Right lobe of liver (tissue), 4 donors: ENCODE measurements around the gene RER1.

Experiments
- POLR2A ChIP-seq: fragments of 450-650 bp; IDR thresholded peaks from one replicate; pipeline ENCODE4 v1.6.1; 2017; ENCODE audit warnings: antibody characterized with exemption, mild to moderate bottlenecking
- TF ChIP-seq, protein P1 (sequence below), 4 donors: fragments of 200-600 bp in 3 of 4; fragments of 450-650 bp in 1 of 4; IDR thresholded peaks; one replicate each; pipeline versions ENCODE4 v1.5.1 to v1.8.0; 2016 to 2022; ENCODE audit warnings: antibody characterized with exemption in 4 of 4, mild to moderate bottlenecking in 2 of 4
- donor health status: DM: no; HTN: no; CAD: no.
- donor health status: DM: no; HTN: no; CAD: no.
- donor health status: DM: no; HTN: yes; CAD: no.

DNA sequence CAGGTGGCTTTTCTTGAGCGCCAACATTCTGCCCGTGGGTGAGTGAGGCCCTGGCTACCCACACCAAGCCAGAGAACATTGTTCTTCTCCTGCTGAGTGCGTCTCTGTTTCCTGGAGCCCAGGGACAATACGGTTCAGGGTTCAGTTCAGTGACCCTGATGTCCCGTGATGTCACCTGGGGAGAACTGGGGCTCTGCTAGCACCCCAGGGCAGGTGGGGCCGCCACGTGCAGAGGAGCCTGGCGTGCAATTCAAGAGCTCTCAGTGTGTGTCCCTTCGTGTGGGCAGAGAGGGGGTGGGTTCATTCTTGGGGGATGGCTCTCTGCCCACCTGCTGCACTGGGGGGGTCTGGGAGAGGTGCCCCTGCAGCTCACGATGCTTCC is 38.9 kb downstream of the RER1 start:
- TF ChIP-seq, protein P1, sequence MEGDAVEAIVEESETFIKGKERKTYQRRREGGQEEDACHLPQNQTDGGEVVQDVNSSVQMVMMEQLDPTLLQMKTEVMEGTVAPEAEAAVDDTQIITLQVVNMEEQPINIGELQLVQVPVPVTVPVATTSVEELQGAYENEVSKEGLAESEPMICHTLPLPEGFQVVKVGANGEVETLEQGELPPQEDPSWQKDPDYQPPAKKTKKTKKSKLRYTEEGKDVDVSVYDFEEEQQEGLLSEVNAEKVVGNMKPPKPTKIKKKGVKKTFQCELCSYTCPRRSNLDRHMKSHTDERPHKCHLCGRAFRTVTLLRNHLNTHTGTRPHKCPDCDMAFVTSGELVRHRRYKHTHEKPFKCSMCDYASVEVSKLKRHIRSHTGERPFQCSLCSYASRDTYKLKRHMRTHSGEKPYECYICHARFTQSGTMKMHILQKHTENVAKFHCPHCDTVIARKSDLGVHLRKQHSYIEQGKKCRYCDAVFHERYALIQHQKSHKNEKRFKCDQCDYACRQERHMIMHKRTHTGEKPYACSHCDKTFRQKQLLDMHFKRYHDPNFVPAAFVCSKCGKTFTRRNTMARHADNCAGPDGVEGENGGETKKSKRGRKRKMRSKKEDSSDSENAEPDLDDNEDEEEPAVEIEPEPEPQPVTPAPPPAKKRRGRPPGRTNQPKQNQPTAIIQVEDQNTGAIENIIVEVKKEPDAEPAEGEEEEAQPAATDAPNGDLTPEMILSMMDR (IDR thresholded peaks at IDR 0.05) = no peak
- no peak for TF ChIP-seq POLR2A
